Smooth muscle cell (in vitro differentiated cells): ENCODE results near the gene APEX1. TPM values are rescaled to one million over a fixed set of nuclear protein-coding genes. Genes with fewer than 3 reads are reported as not detected.

Experiments
- DNase-seq: peaks from one replicate; lab custom pipeline; 2025; ENCODE audit not compliant: unreplicated experiment; lab: John Stamatoyannopoulos, UW
- H2AFZ ChIP-seq: fragments of 200-600 bp; sonication (generic); 2 replicates; pipeline ENCODE4 v1.6.0; 2016; ENCODE audit warnings: antibody characterized with exemption, low read depth, mild to moderate bottlenecking
- H3F3A ChIP-seq: fragments of 200-600 bp; sonication (generic); 2 replicates; pipeline ENCODE4 v1.6.0; 2017; ENCODE audit warnings: antibody characterized with exemption, low read depth
- H3K27ac ChIP-seq: fragments of 200-600 bp; sonication (generic); 2 replicates; pipeline ENCODE4 v1.5.1; 2016; ENCODE audit warnings: low read depth, mild to moderate bottlenecking
- H3K27me3 ChIP-seq: fragments of 200-600 bp; sonication (generic); 2 replicates; pipeline ENCODE4 v1.6.1; 2016; ENCODE audit warnings: low read depth, mild to moderate bottlenecking
- H3K36me3 ChIP-seq: fragments of 200-600 bp; sonication (generic); 2 replicates; pipeline ENCODE4 v1.5.1; 2016; ENCODE audit warnings: low read depth
- H3K4me1 ChIP-seq: fragments of 200-600 bp; sonication (generic); 2 replicates; pipeline ENCODE4 v1.5.1; 2016; ENCODE audit warnings: low read depth
- H3K4me2 ChIP-seq: fragments of 200-600 bp; sonication (generic); 2 replicates; pipeline ENCODE4 v1.6.0; 2016; ENCODE audit warnings: mild to moderate bottlenecking
- H3K4me3 ChIP-seq: fragments of 200-600 bp; sonication (generic); 2 replicates; pipeline ENCODE4 v1.5.1; 2016; ENCODE audit warnings: mild to moderate bottlenecking
- H3K79me2 ChIP-seq: fragments of 200-600 bp; sonication (generic); 2 replicates; pipeline ENCODE4 v1.6.0; 2016; ENCODE audit warnings: low read depth, mild to moderate bottlenecking
- H3K9ac ChIP-seq: fragments of 200-600 bp; sonication (generic); 2 replicates; pipeline ENCODE4 v1.6.0; 2016; ENCODE audit warnings: low read depth
- H3K9me3 ChIP-seq: fragments of 200-600 bp; sonication (generic); replicated peaks from 2 replicates; pipeline ENCODE4 v1.5.1; 2016; ENCODE audit warnings: low read depth
- H4K20me1 ChIP-seq: fragments of 200-600 bp; sonication (generic); 2 replicates; pipeline ENCODE4 v1.6.0; 2016; ENCODE audit warnings: low read depth
- CTCF ChIP-seq: fragments of 200-600 bp; sonication (generic); IDR thresholded peaks from 2 replicates; pipeline ENCODE4 v1.5.1; 2017; ENCODE audit warnings: borderline replicate concordance, mild to moderate bottlenecking, antibody characterized with exemption; ENCODE audit not compliant: insufficient read depth, poor library complexity, severe bottlenecking
- WGBS: methylation state at CpG from one replicate; pipeline ENCODE4 v1.1.7; 2016; ENCODE audit warnings: low lambda C conversion rate; 5-methylcytosine and 5-hydroxymethylcytosine counted together
- polyA plus RNA-seq: library from polyadenylated mRNA; unstranded; fragments of >200 nt; fragmentation: Nextera tagmentation; extraction: Ambion mirVana; gene quantifications from 2 replicates; pipeline ENCODE4 v1.2.1, GENCODE V29; 2016
- total RNA-seq: library from RNA; depleted of rRNA; stranded (reverse); fragments of >200 nt; gene quantifications from 2 replicates; pipeline ENCODE4 v1.2.3, GENCODE V29; 2014

Gene APEX1
- total and polyA plus RNA-seq, 2 experiments from 2014 or later: 81.6 to 116 TPM

- peaks cover 14% of the 10 kb centered on the region for H3F3A ChIP-seq
- H3K27ac ChIP-seq: peak overlapping the region; percentile 93
- H3K79me2 ChIP-seq: peaks cover 43% of the 10 kb centered on the region
- H3K4me1 ChIP-seq: peaks cover 27% of the 10 kb centered on the region
- TF ChIP-seq CTCF: no peak
- DNase-seq: no peak
- peak overlapping the region; percentile 45 for H2AFZ ChIP-seq
- H3K9ac ChIP-seq: peak overlapping the region; percentile 91
- H3K36me3 ChIP-seq: no peaks in the 10 kb centered on the region
- no peaks in the 10 kb centered on the region for H3K27me3 ChIP-seq
- WGBS: 2% methylated on average over 39 of the region's 39 CpGs
- H3K4me3 ChIP-seq: peak overlapping the region; percentile 73
- H3K9me3 ChIP-seq: no peaks in the 10 kb centered on the region
- peak overlapping the region; percentile 93 for H3K4me2 ChIP-seq
- peaks cover 6% of the 10 kb centered on the region for H4K20me1 ChIP-seq
Measured at GRCh38 chr14:20455355-20456300, 602 bp downstream of the APEX1 start.

GRCh38 chr14:20456971-20457370, 1.9 kb downstream of the APEX1 start:
- 94% methylated on average over 13 of the region's 13 CpGs for WGBS
- H3K36me3 ChIP-seq: no peaks in the 10 kb centered on the region
- peaks cover 29% of the 10 kb centered on the region for H3K4me1 ChIP-seq
- no peak for DNase-seq
- no peaks in the 10 kb centered on the region for H3K27me3 ChIP-seq
- peak overlapping the region; percentile 93 for H3K27ac ChIP-seq
- TF ChIP-seq CTCF: no peak
- peak overlapping the region; percentile 91 for H3K9ac ChIP-seq
- H2AFZ ChIP-seq: no peak overlapping the region
- peaks cover 7% of the 10 kb centered on the region for H4K20me1 ChIP-seq
- H3F3A ChIP-seq: peaks cover 14% of the 10 kb centered on the region
- no peaks in the 10 kb centered on the region for H3K9me3 ChIP-seq
- no peak overlapping the region for H3K4me3 ChIP-seq
- H3K79me2 ChIP-seq: peaks cover 46% of the 10 kb centered on the region
- H3K4me2 ChIP-seq: peak overlapping the region; percentile 93

GRCh38 chr14:20458031-20458789, 3.2 kb downstream of the APEX1 start:
- Histone ChIP-seq H3K4me3 (no peak overlapping the region), H3K36me3 (no peaks in the 10 kb centered on the region), H3K4me2 (no peak overlapping the region), H2AFZ (no peak overlapping the region), H3K9ac (no peak overlapping the region), H3K9me3 (no peaks in the 10 kb centered on the region), H3K4me1 (peaks cover 33% of the 10 kb centered on the region), H3K27ac (peak overlapping the region; percentile 35), H4K20me1 (peaks cover 7% of the 10 kb centered on the region), H3F3A (peaks cover 19% of the 10 kb centered on the region), H3K27me3 (no peaks in the 10 kb centered on the region), H3K79me2 (peaks cover 42% of the 10 kb centered on the region)
- TF ChIP-seq CTCF: no peak
- 90% methylated on average over 8 of the region's 8 CpGs for WGBS
- DNase-seq: no peak
